Neuron (in vitro differentiated cells): Measurements from ENCODE around the gene GOLGA2.

ENCODE experiments used
- H2AFZ ChIP-seq: one replicate; pipeline ENCODE4 v1.6.1; 2013; ENCODE audit warnings: low read depth, mild to moderate bottlenecking, inconsistent platforms, low read length, moderate library complexity
- H3K27me3 ChIP-seq: one replicate; pipeline ENCODE4 v1.6.1; 2013; ENCODE audit warnings: low read length; ENCODE audit not compliant: insufficient read depth
- H3K36me3 ChIP-seq: one replicate; pipeline ENCODE4 v1.6.1; 2013; ENCODE audit warnings: low read length; ENCODE audit not compliant: insufficient read depth
- H3K4me1 ChIP-seq: one replicate; pipeline ENCODE4 v1.6.1; 2013; ENCODE audit warnings: low read length; ENCODE audit not compliant: insufficient read depth
- H3K4me3 ChIP-seq: 2 replicates; pipeline ENCODE4 v1.5.1; 2013; ENCODE audit warnings: mild to moderate bottlenecking, low read length, moderate library complexity
- H3K9me3 ChIP-seq: one replicate; pipeline ENCODE4 v1.6.1; 2013; ENCODE audit warnings: low read length

Gene GOLGA2

GRCh38 chr9:128250839-128251731, 24.7 kb downstream of the GOLGA2 start:
- Histone ChIP-seq H2AFZ (no peak overlapping the region), H3K27me3 (no peaks in the 10 kb centered on the region), H3K9me3 (no peaks in the 10 kb centered on the region), H3K4me3 (no peak overlapping the region), H3K36me3 (peaks cover 11% of the 10 kb centered on the region), H3K4me1 (peaks cover 3% of the 10 kb centered on the region)

GRCh38 chr9:128249908-128250838, 25.6 kb downstream of the GOLGA2 start:
- no peaks in the 10 kb centered on the region for H3K9me3 ChIP-seq
- H3K4me1 ChIP-seq = peaks cover 11% of the 10 kb centered on the region
- no peak overlapping the region for H3K4me3 ChIP-seq
- H3K27me3 ChIP-seq = no peaks in the 10 kb centered on the region
- H2AFZ ChIP-seq = no peak overlapping the region
- H3K36me3 ChIP-seq = peaks cover 9% of the 10 kb centered on the region

- peaks cover 9% of the 10 kb centered on the region for H3K36me3 ChIP-seq
- H3K4me3 ChIP-seq = no peak overlapping the region
- H3K9me3 ChIP-seq = no peaks in the 10 kb centered on the region
- peaks cover 14% of the 10 kb centered on the region for H3K4me1 ChIP-seq
- H2AFZ ChIP-seq = no peak overlapping the region
- no peaks in the 10 kb centered on the region for H3K27me3 ChIP-seq
Observed at GRCh38 chr9:128249558-128249907, 26.3 kb downstream of the GOLGA2 start.

DNA sequence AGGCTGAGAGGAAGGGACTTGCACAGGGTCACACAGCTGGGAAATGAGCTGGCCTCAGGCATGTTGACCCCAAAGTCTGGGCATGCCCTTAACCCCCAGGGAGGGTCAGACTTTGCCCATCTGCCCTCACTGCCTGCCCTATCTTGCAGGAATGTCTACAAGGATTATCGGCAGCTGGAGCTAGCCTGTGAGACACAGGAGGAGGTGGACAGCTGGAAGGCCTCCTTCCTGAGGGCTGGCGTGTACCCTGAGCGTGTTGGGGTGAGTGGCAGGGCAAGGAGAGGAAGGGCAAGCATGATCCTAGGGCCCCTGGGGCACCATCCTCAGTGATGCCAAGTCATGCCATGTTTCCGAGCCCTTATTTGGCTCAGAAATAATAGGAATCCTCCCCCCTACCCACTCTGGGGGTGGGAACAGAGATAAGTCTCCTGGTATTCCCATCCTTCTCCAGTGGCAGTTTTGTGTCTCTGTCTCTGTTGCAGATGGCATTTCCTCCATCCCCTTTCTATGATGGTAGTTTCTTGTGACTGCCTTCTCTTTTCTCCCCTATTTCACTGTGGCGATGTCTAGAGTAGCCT, 28.5 kb downstream of the GOLGA2 start:
- no peak overlapping the region for H2AFZ ChIP-seq
- no peaks in the 10 kb centered on the region for H3K27me3 ChIP-seq
- no peaks in the 10 kb centered on the region for H3K9me3 ChIP-seq
- peaks cover 15% of the 10 kb centered on the region for H3K4me1 ChIP-seq
- peaks cover 9% of the 10 kb centered on the region for H3K36me3 ChIP-seq
- H3K4me3 ChIP-seq = no peak overlapping the region

DNA sequence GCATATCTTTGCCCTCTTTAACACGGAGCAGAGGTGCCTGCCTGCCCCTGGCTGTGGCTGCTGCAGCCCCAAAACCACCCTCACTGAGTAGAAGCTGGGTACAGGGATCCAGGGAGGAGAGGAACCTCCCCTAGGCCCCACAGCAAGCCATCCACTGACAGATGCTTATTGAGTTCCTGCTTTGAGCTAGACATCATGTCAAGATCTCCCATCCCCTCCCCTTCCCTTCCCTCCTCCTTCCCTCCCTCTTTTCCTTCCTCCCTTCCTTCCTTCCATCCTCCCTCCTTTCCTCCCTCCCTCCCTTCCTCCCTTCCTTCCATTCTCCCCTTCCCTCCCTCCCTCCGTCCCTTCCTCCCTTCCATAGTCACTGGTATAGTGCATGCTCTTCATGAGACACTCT, 29.3 kb downstream of the GOLGA2 start:
- Histone ChIP-seq H3K4me3 (no peak overlapping the region), H2AFZ (no peak overlapping the region), H3K9me3 (no peaks in the 10 kb centered on the region), H3K27me3 (no peaks in the 10 kb centered on the region), H3K4me1 (peaks cover 15% of the 10 kb centered on the region), H3K36me3 (peaks cover 9% of the 10 kb centered on the region)

DNA sequence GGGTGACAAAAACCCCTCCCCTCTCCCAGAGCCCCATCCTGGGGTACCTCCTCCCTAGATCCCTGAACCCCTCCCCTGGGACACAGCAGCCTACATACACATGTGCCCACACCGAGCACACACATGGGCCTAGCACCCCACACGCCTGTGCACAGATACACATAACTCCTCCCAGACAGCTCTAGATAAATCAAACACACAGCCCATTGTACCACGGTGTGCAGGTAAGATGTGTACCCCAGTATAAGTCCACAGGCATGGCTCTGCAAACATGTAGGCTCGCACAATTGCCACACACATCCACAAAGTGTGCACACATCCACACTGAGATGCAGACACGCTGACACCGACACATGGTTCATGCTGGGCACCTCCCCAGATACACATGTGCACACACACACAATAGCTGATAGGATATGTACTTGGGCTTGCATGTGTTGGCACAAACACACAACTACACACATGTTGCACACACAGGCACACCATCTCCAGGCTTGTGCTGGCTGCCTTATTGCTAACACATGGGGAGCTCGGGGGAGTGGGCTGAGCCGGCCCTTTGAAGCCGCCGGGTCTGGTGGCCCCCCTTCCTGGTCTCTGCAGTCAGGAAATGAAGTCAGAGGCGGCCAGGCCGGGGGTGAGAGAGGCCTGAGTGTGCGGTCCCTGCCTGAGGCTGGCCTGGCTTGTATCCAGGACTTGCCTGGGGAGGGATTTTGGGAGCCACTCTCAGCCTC, 30.2 kb downstream of the GOLGA2 start:
- peaks cover 12% of the 10 kb centered on the region for H3K36me3 ChIP-seq
- peaks cover 15% of the 10 kb centered on the region for H3K4me1 ChIP-seq
- no peaks in the 10 kb centered on the region for H3K27me3 ChIP-seq
- H3K9me3 ChIP-seq = no peaks in the 10 kb centered on the region
- H2AFZ ChIP-seq = no peak overlapping the region
- H3K4me3 ChIP-seq = no peak overlapping the region

GRCh38 chr9:128244837-128245231, 31.0 kb downstream of the GOLGA2 start:
- Histone ChIP-seq H3K36me3 (peaks cover 12% of the 10 kb centered on the region), H3K27me3 (no peaks in the 10 kb centered on the region), H3K9me3 (no peaks in the 10 kb centered on the region), H2AFZ (no peak overlapping the region), H3K4me3 (no peak overlapping the region), H3K4me1 (peaks cover 15% of the 10 kb centered on the region)

GRCh38 chr9:128244091-128244836, 31.5 kb downstream of the GOLGA2 start:
- peaks cover 15% of the 10 kb centered on the region for H3K4me1 ChIP-seq
- H3K9me3 ChIP-seq = no peaks in the 10 kb centered on the region
- no peak overlapping the region for H2AFZ ChIP-seq
- no peaks in the 10 kb centered on the region for H3K27me3 ChIP-seq
- H3K36me3 ChIP-seq = peaks cover 10% of the 10 kb centered on the region
- no peak overlapping the region for H3K4me3 ChIP-seq

GRCh38 chr9:128243215-128244018, 32.4 kb downstream of the GOLGA2 start:
- H3K9me3 ChIP-seq = no peaks in the 10 kb centered on the region
- no peak overlapping the region for H2AFZ ChIP-seq
- H3K4me1 ChIP-seq = peaks cover 15% of the 10 kb centered on the region
- no peak overlapping the region for H3K4me3 ChIP-seq
- peaks cover 6% of the 10 kb centered on the region for H3K36me3 ChIP-seq
- H3K27me3 ChIP-seq = no peaks in the 10 kb centered on the region

- Histone ChIP-seq H3K4me1 (peaks cover 15% of the 10 kb centered on the region), H3K36me3 (peaks cover 4% of the 10 kb centered on the region), H3K9me3 (no peaks in the 10 kb centered on the region), H2AFZ (no peak overlapping the region), H3K27me3 (no peaks in the 10 kb centered on the region), H3K4me3 (no peak overlapping the region)
Observed at GRCh38 chr9:128242828-128243214, 33.0 kb downstream of the GOLGA2 start.

DNA sequence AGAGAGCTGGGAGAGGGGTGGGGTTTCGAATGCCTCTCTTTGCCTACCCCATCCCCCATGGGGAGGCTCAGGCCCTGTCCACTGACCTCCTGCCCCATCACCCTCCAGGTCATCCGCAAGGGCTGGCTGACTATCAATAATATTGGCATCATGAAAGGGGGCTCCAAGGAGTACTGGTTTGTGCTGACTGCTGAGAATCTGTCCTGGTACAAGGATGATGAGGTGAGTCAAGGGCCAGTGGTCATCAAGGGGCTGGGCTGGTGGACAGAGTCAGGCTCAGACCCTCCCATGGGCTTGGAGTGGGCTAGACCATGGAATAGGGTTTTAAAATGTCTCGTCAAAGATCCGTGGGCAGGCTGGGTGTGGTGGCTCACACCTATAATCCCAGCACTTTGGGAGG, 33.7 kb downstream of the GOLGA2 start:
- H3K27me3 ChIP-seq = no peaks in the 10 kb centered on the region
- peaks cover 15% of the 10 kb centered on the region for H3K4me1 ChIP-seq
- H3K36me3 ChIP-seq = peaks cover 4% of the 10 kb centered on the region
- H3K9me3 ChIP-seq = no peaks in the 10 kb centered on the region
- H2AFZ ChIP-seq = no peak overlapping the region
- H3K4me3 ChIP-seq = no peak overlapping the region
